ENCODE data around the gene POLD2. TPM values are rescaled to one million over a fixed set of nuclear protein-coding genes. Genes with fewer than 3 reads are reported as not detected.

POLD2 gene
- total RNA-seq, 2 experiments from 2014 or later, result 45.2 to 48.3 TPM

DNA sequence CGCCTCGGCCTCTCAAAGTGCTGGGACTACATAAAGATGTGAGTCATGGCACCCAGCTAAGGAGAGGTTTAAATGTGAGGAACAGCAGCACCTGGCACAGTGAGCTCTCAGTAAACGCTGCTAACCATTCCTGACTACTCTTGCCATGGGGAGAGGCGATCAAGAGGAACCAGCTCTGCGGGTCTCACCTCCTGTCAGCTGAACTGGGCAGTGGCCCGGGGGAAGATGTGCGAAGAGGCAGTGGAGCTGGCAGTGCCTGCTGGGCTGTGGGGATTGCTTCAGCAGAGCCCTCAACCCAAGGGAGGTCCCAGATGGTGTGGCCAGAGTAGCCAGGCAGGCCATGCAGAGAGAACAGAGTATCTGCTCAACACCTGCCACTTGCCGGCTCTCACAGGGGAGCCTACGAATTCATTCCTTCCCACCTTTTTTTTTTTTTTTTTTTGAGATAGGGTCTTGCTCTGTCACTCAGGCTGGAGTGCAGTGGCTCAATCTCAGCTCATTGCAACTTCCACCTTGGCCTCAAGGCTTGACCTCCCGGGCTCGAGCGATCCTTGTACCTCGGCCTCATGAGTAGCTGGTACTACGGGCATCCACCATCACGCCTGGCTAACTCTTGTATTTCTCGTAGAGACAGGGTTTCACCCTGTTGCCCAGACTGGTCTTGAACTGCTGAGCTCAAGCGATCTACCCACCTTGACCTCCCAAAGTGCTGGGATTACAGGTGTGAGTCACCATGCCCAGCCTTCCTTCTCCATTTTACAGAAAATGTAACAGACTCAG lies 47.9 kb downstream of the POLD2 start:
- H3K27me3 ChIP-seq (ENCODE audit: control insufficient read depth in 1 of 2, insufficient read depth in 2 of 2, low read length in 2 of 2), result no peaks in the 10 kb centered on the region
- peaks cover 78% of the 10 kb centered on the region for H3K36me3 ChIP-seq (ENCODE audit: insufficient read depth, low read length)
- peaks cover 31% of the 10 kb centered on the region for H3K4me1 ChIP-seq (ENCODE audit: insufficient read depth, low read length)
- no peak overlapping the region for H3K27ac Mint-ChIP-seq
- no peak for ATAC-seq (ENCODE audit: poor library complexity)
- H3K4me1 Mint-ChIP-seq (ENCODE audit: low read depth), result peaks cover 14% of the 10 kb centered on the region
- H3K36me3 Mint-ChIP-seq (ENCODE audit: low read depth), result peaks cover 73% of the 10 kb centered on the region
- no peak overlapping the region for H3K27ac ChIP-seq (ENCODE audit: low read depth in 1 of 2, low read length in 2 of 2)
- CTCF ChIA-PET, result no interaction called here
- no peak overlapping the region for H3K4me3 Mint-ChIP-seq
- POLR2A ChIA-PET, result interaction anchor here (0.7 kb wide), 1 partner anchor 8 kb away, joined by 3 read pairs; no protein-coding TSS in a partner anchor
- H3K27me3 Mint-ChIP-seq, result no peaks in the 10 kb centered on the region
- no peaks in the 10 kb centered on the region for H3K9me3 ChIP-seq (ENCODE audit: control insufficient read depth in 1 of 2, insufficient read depth in 1 of 2, low read length in 2 of 2)
- intact Hi-C loops (cut with DNase I, micrococcal nuclease), result no loop called here
- H3K4me3 ChIP-seq (ENCODE audit: low read length), result no peak overlapping the region
- TF ChIP-seq, protein P1, sequence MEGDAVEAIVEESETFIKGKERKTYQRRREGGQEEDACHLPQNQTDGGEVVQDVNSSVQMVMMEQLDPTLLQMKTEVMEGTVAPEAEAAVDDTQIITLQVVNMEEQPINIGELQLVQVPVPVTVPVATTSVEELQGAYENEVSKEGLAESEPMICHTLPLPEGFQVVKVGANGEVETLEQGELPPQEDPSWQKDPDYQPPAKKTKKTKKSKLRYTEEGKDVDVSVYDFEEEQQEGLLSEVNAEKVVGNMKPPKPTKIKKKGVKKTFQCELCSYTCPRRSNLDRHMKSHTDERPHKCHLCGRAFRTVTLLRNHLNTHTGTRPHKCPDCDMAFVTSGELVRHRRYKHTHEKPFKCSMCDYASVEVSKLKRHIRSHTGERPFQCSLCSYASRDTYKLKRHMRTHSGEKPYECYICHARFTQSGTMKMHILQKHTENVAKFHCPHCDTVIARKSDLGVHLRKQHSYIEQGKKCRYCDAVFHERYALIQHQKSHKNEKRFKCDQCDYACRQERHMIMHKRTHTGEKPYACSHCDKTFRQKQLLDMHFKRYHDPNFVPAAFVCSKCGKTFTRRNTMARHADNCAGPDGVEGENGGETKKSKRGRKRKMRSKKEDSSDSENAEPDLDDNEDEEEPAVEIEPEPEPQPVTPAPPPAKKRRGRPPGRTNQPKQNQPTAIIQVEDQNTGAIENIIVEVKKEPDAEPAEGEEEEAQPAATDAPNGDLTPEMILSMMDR (IDR thresholded peaks at IDR 0.05), result no peak
- H3K9me3 Mint-ChIP-seq, result no peaks in the 10 kb centered on the region
- DNase-seq, result peak in 1 of 14 experiments; percentile 8

DNA sequence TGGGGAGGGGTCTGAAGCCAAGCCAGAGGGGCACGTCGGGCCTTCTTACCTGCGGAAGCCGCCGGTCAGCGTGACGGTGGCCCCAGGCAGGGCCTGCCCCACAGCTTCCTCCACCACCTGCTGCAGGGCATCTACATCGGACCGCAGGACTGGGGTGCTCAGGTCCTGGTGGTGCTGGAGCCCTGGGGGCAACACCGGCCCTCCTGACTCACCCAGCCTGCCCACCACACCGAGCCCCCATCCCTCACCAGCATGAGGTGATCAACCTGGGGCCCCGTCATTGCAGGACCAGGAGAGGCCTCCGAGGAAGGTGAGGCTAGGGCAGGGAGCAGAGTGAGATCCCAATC lies 49.0 kb downstream of the POLD2 start:
- no peak overlapping the region for H3K27ac Mint-ChIP-seq
- no peak overlapping the region for H3K4me3 ChIP-seq (ENCODE audit: low read length)
- no peak overlapping the region for H3K4me3 Mint-ChIP-seq
- H3K36me3 ChIP-seq (ENCODE audit: insufficient read depth, low read length), result peaks cover 66% of the 10 kb centered on the region
- peak overlapping the region in 1 of 2 donors; percentile 56 for H3K27ac ChIP-seq (ENCODE audit: low read depth in 1 of 2, low read length in 2 of 2)
- H3K27me3 ChIP-seq (ENCODE audit: control insufficient read depth in 1 of 2, insufficient read depth in 2 of 2, low read length in 2 of 2), result no peaks in the 10 kb centered on the region
- H3K9me3 Mint-ChIP-seq, result no peaks in the 10 kb centered on the region
- H3K9me3 ChIP-seq (ENCODE audit: control insufficient read depth in 1 of 2, insufficient read depth in 1 of 2, low read length in 2 of 2), result no peaks in the 10 kb centered on the region
- ChIA-PET CTCF (no interaction called here), POLR2A (no interaction called here)
- peaks cover 12% of the 10 kb centered on the region for H3K4me1 Mint-ChIP-seq (ENCODE audit: low read depth)
- no peaks in the 10 kb centered on the region for H3K27me3 Mint-ChIP-seq
- intact Hi-C loops (cut with DNase I, micrococcal nuclease), result no loop called here
- peaks cover 73% of the 10 kb centered on the region for H3K36me3 Mint-ChIP-seq (ENCODE audit: low read depth)
- ATAC-seq (ENCODE audit: poor library complexity) (no peak), DNase-seq (peak in 1 of 14 experiments; percentile 12)
- TF ChIP-seq, protein P1 (IDR thresholded peaks at IDR 0.05), result no peak
- peaks cover 19% of the 10 kb centered on the region for H3K4me1 ChIP-seq (ENCODE audit: insufficient read depth, low read length)

DNA sequence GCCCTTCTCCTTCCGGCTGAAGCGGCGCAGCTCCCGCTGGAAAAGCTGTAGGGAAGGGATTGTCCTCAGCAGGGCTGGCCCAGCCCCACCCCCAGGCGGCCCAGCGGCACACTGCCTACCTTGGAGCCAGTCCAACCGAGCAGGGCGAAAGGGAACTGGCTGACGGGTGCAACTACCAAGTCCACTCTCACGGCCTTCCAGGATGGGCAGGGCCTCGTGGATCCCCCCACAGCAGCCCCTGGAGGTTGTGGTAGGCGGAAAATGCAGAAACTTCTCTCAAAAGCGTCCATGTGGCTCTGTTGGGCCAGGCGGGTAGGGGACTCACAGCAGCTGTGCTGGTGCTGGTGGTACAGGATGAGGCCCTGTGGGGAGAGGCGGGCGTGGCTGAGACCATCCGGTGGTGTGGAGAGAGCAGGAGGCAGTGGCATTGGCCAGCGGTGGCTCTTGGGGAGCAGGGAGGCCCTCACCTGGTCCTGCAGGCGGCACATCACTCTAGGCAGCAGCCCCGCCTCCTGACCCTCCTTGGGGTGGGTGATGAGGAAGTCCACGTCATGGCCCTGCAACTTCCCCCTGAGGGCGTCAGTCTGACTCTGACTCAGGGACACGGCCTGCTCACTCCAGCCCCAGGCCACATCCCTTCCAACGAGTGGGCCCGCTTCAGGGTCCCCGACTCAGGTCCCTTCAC lies 49.5 kb downstream of the POLD2 start:
- Histone ChIP-seq H3K4me3 (ENCODE audit: low read length) (no peak overlapping the region), H3K36me3 (ENCODE audit: insufficient read depth, low read length) (peaks cover 61% of the 10 kb centered on the region), H3K9me3 (ENCODE audit: control insufficient read depth in 1 of 2, insufficient read depth in 1 of 2, low read length in 2 of 2) (no peaks in the 10 kb centered on the region), H3K4me1 (ENCODE audit: insufficient read depth, low read length) (peaks cover 19% of the 10 kb centered on the region), H3K27me3 (ENCODE audit: control insufficient read depth in 1 of 2, insufficient read depth in 2 of 2, low read length in 2 of 2) (no peaks in the 10 kb centered on the region), H3K27ac (ENCODE audit: low read depth in 1 of 2, low read length in 2 of 2) (peak overlapping the region in 1 of 2 donors; percentile 56)
- peak; percentile 68 for ATAC-seq (ENCODE audit: poor library complexity)
- Mint-ChIP-seq H3K4me3 (no peak overlapping the region), H3K4me1 (ENCODE audit: low read depth) (peaks cover 12% of the 10 kb centered on the region), H3K27ac (no peak overlapping the region), H3K9me3 (no peaks in the 10 kb centered on the region), H3K36me3 (ENCODE audit: low read depth) (peaks cover 69% of the 10 kb centered on the region), H3K27me3 (no peaks in the 10 kb centered on the region)
- TF ChIP-seq, protein P1 (IDR thresholded peaks at IDR 0.05), result no peak
- peak in 6 of 14 experiments; percentile 21 to 75 (median 46) for DNase-seq
- ChIA-PET CTCF (no interaction called here), POLR2A (no interaction called here)
- intact Hi-C loops (cut with DNase I, micrococcal nuclease), result no loop called here

Measured in CD4-positive, alpha-beta T cell (primary cell).